PC-9 (cell line): Measurements from ENCODE around the gene HS6ST3. TPM values are rescaled to one million over a fixed set of nuclear protein-coding genes. Genes with fewer than 3 reads are reported as not detected.

Experiments used
- BruUV-seq: library from RNA; stranded (reverse); fragments of 400-500 nt; replicated peaks from 2 replicates; lab custom pipeline; 2021; lab: Mats Ljungman, UMichigan
- CTCF ChIA-PET: fragments of 300-600 bp; sonication (Branson Sonifier 250); formaldehyde crosslinking; loops from one replicate; lab custom pipeline; 2022; ENCODE audit warnings: antibody characterized with exemption; lab: Charles Lee
- POLR2A ChIA-PET: fragments of 300-600 bp; sonication (Branson Sonifier 250); formaldehyde crosslinking; loops from one replicate; lab custom pipeline; 2022; ENCODE audit warnings: antibody characterized with exemption; ENCODE audit not compliant: unreplicated experiment; lab: Charles Lee
- DNase-seq, 2 experiments: peaks; one replicate each; pipeline versions ENCODE4 v3.0.0 to v3.0.0-alpha.2; 2015 to 2022; ENCODE audit warnings: mixed read lengths in 1 of 2
- H2AFZ ChIP-seq: fragments of 200-600 bp; sonication (generic); 2 replicates; pipeline ENCODE4 v1.8.1; 2017; ENCODE audit warnings: antibody characterized with exemption
- H3F3A ChIP-seq: fragments of 200-600 bp; sonication (generic); 2 replicates; pipeline ENCODE4 v1.8.1; 2017; ENCODE audit warnings: antibody characterized with exemption, mild to moderate bottlenecking, low read depth; ENCODE audit not compliant: insufficient read depth
- H3K27ac ChIP-seq: fragments of 200-600 bp; sonication (generic); 2 replicates; pipeline ENCODE4 v1.6.1; 2016; ENCODE audit warnings: mixed run types
- H3K27me3 ChIP-seq: fragments of 200-600 bp; sonication (generic); 2 replicates; pipeline ENCODE4 v1.6.1; 2016; ENCODE audit warnings: low read depth, mixed run types; ENCODE audit not compliant: insufficient read depth
- H3K36me3 ChIP-seq: fragments of 200-600 bp; sonication (generic); 2 replicates; pipeline ENCODE4 v1.6.1; 2016; ENCODE audit warnings: low read depth, mixed run types
- H3K4me1 ChIP-seq: fragments of 200-600 bp; sonication (generic); replicated peaks from 2 replicates; pipeline ENCODE4 v1.6.1; 2016; ENCODE audit warnings: mixed run types; ENCODE audit not compliant: insufficient read depth
- H3K4me2 ChIP-seq: fragments of 200-600 bp; sonication (generic); 2 replicates; pipeline ENCODE4 v1.6.1; 2017; ENCODE audit warnings: mixed run types
- H3K4me3 ChIP-seq: fragments of 200-600 bp; sonication (generic); 2 replicates; pipeline ENCODE4 v1.6.1; 2016; ENCODE audit warnings: mixed run types
- H3K79me2 ChIP-seq: fragments of 200-600 bp; sonication (generic); 2 replicates; pipeline ENCODE4 v1.6.1; 2017; ENCODE audit warnings: low read depth, mixed run types
- H3K9me2 ChIP-seq: fragments of 200-600 bp; sonication (generic); 2 replicates; pipeline ENCODE4 v1.8.1; 2017; ENCODE audit warnings: mild to moderate bottlenecking; ENCODE audit not compliant: insufficient read depth
- H3K9me3 ChIP-seq: fragments of 200-600 bp; sonication (generic); 2 replicates; pipeline ENCODE4 v1.8.1; 2016; ENCODE audit warnings: low read depth; ENCODE audit not compliant: insufficient read depth
- H4K20me1 ChIP-seq: fragments of 200-600 bp; sonication (generic); 2 replicates; pipeline ENCODE4 v1.8.1; 2017; ENCODE audit not compliant: insufficient read depth
- EZH2 ChIP-seq: fragments of 200-600 bp; sonication (generic); IDR thresholded peaks from 2 replicates; pipeline ENCODE4 v1.8.0; 2017; ENCODE audit warnings: antibody characterized with exemption, low read depth
- intact Hi-C: fragments of 100-400 bp; cut with micrococcal nuclease; formaldehyde crosslinking; loops from one replicate; pipeline ENCODE4 v1.10.0; 2022; ENCODE audit not compliant: unreplicated experiment
- total RNA-seq: library from RNA; stranded (reverse); gene quantifications from 2 replicates; pipeline ENCODE4 v1.2.3, GENCODE V29; 2021
- TF ChIP-seq, protein P1 (sequence below): fragments of 200-600 bp; sonication (generic); conservative IDR thresholded peaks from 2 replicates; pipeline ENCODE4 v1.6.1; 2017; ENCODE audit warnings: mixed run types, antibody characterized with exemption, mild to moderate bottlenecking, moderate library complexity

HS6ST3 gene
- total RNA-seq, 1 experiment from 2014 or later: not detected

DNA sequence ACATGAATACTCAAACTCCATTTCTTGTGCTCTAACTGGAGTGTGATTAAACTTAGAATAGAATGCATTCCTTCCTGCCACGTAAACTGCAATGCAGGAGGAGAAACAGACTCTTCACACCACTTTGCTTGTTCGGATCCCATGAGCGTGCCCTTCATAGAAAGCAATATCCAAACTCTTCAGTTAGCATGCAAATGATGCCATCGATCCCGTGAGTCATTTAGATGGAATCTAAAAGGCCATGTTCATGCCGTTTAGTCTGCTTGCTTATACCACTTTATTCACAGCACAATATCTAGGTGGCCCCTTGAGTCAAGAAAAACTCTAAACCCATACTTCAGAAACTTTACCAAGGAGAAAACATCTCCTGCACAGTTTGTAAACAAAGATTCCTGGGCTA lies 678.6 kb downstream of the HS6ST3 start:
- Histone ChIP-seq H3K4me2 (no peak overlapping the region), H3K9me2 (no peaks in the 10 kb centered on the region), H3K79me2 (no peaks in the 10 kb centered on the region), H3K4me3 (no peak overlapping the region), H2AFZ (no peak overlapping the region), H4K20me1 (no peaks in the 10 kb centered on the region), H3F3A (no peaks in the 10 kb centered on the region), H3K4me1 (no peaks in the 10 kb centered on the region), H3K9me3 (no peaks in the 10 kb centered on the region), H3K36me3 (no peaks in the 10 kb centered on the region), H3K27ac (no peak overlapping the region), H3K27me3 (no peaks in the 10 kb centered on the region)
- BruUV-seq: no TSS peak
- TF ChIP-seq EZH2: no peak
- TF ChIP-seq, protein P1, sequence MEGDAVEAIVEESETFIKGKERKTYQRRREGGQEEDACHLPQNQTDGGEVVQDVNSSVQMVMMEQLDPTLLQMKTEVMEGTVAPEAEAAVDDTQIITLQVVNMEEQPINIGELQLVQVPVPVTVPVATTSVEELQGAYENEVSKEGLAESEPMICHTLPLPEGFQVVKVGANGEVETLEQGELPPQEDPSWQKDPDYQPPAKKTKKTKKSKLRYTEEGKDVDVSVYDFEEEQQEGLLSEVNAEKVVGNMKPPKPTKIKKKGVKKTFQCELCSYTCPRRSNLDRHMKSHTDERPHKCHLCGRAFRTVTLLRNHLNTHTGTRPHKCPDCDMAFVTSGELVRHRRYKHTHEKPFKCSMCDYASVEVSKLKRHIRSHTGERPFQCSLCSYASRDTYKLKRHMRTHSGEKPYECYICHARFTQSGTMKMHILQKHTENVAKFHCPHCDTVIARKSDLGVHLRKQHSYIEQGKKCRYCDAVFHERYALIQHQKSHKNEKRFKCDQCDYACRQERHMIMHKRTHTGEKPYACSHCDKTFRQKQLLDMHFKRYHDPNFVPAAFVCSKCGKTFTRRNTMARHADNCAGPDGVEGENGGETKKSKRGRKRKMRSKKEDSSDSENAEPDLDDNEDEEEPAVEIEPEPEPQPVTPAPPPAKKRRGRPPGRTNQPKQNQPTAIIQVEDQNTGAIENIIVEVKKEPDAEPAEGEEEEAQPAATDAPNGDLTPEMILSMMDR: no peak
- POLR2A ChIA-PET: no interaction called here
- no peak for DNase-seq
- CTCF ChIA-PET: no interaction called here
- intact Hi-C loops: no loop called here

DNA sequence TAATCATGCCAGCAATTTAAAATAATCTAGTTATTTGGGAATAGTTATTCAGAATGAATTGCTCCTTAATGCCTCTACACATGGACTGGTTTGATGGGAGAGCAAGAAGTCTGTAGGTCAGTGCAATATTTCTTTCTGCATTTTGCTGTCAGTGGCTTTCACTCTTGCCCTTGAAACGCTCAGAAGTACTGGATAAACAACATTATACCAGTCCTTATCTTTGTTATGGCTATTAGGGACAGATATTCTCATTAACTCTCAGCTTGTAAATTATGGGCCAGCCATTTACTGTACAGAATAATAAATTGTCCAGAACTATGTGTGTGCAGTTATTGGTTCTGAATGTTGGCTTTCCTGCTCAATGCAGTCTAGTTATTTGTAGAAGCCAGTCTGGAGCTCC lies 680.0 kb downstream of the HS6ST3 start:
- no peak for TF ChIP-seq EZH2
- TF ChIP-seq, protein P1: no peak
- Histone ChIP-seq H3K79me2 (no peaks in the 10 kb centered on the region), H3K4me1 (no peaks in the 10 kb centered on the region), H3K27ac (no peak overlapping the region), H3K36me3 (no peaks in the 10 kb centered on the region), H2AFZ (no peak overlapping the region), H3K4me2 (no peak overlapping the region), H3K27me3 (no peaks in the 10 kb centered on the region), H4K20me1 (no peaks in the 10 kb centered on the region), H3K9me2 (no peaks in the 10 kb centered on the region), H3K9me3 (no peaks in the 10 kb centered on the region), H3F3A (no peaks in the 10 kb centered on the region), H3K4me3 (no peak overlapping the region)
- ChIA-PET POLR2A (no interaction called here), CTCF (no interaction called here)
- no TSS peak for BruUV-seq
- intact Hi-C loops: no loop called here
- DNase-seq: no peak

GRCh38 chr13:96771486-96772367 lies 681.8 kb downstream of the HS6ST3 start:
- CTCF ChIA-PET: no interaction called here
- no peak overlapping the region for H3K4me2 ChIP-seq
- BruUV-seq: no TSS peak
- no peak overlapping the region for H3K27ac ChIP-seq
- no peaks in the 10 kb centered on the region for H3F3A ChIP-seq
- H4K20me1 ChIP-seq: no peaks in the 10 kb centered on the region
- no peak overlapping the region for H3K4me3 ChIP-seq
- intact Hi-C loops: no loop called here
- DNase-seq: no peak
- H3K27me3 ChIP-seq: no peaks in the 10 kb centered on the region
- H3K79me2 ChIP-seq: no peaks in the 10 kb centered on the region
- no peak overlapping the region for H2AFZ ChIP-seq
- no peaks in the 10 kb centered on the region for H3K9me2 ChIP-seq
- POLR2A ChIA-PET: no interaction called here
- no peaks in the 10 kb centered on the region for H3K4me1 ChIP-seq
- TF ChIP-seq, protein P1: no peak
- no peaks in the 10 kb centered on the region for H3K36me3 ChIP-seq
- H3K9me3 ChIP-seq: no peaks in the 10 kb centered on the region
